IMR-90 (cell line): ENCODE data around the gene ARSA.

ENCODE experiments used
- CEBPB ChIP-seq: IDR thresholded peaks from 2 replicates; pipeline ENCODE4 v1.6.1; 2012; ENCODE audit warnings: low read depth, low read length, improper control_type of control experiment
- MXI1 ChIP-seq: IDR thresholded peaks from 2 replicates; pipeline ENCODE4 v1.6.1; 2012; ENCODE audit warnings: low read depth, mild to moderate bottlenecking, low read length, moderate library complexity, borderline replicate concordance
- POLR2A ChIP-seq: IDR thresholded peaks from 2 replicates; pipeline ENCODE4 v1.6.1; 2012; ENCODE audit warnings: mild to moderate bottlenecking, low read depth, low read length
- RFX5 ChIP-seq: IDR thresholded peaks from 2 replicates; pipeline ENCODE4 v1.8.0; 2012; ENCODE audit warnings: low read depth, mild to moderate bottlenecking, low read length, moderate library complexity
- SMC3 ChIP-seq: fragments of 150-350 bp; IDR thresholded peaks from 2 replicates; pipeline ENCODE4 v1.6.1; 2016; ENCODE audit warnings: low read depth, mild to moderate bottlenecking, antibody characterized with exemption, low read length, moderate library complexity
- TF ChIP-seq, protein P1 (sequence below): conservative IDR thresholded peaks from 2 replicates; pipeline ENCODE4 v1.5.1; 2012; ENCODE audit warnings: mild to moderate bottlenecking, low read depth, low read length, improper control_type of control experiment
- TF ChIP-seq, protein P2 (sequence below): fragments of 150-350 bp; IDR thresholded peaks from 2 replicates; pipeline ENCODE4 v1.6.1; 2016; ENCODE audit warnings: low read depth, mild to moderate bottlenecking, low read length, moderate library complexity, borderline replicate concordance
- TF ChIP-seq, protein P3 (sequence below): fragments of 150-350 bp; IDR thresholded peaks from 2 replicates; pipeline ENCODE4 v1.6.1; 2017; ENCODE audit warnings: mild to moderate bottlenecking, antibody characterized with exemption, low read length, low read depth

DNA sequence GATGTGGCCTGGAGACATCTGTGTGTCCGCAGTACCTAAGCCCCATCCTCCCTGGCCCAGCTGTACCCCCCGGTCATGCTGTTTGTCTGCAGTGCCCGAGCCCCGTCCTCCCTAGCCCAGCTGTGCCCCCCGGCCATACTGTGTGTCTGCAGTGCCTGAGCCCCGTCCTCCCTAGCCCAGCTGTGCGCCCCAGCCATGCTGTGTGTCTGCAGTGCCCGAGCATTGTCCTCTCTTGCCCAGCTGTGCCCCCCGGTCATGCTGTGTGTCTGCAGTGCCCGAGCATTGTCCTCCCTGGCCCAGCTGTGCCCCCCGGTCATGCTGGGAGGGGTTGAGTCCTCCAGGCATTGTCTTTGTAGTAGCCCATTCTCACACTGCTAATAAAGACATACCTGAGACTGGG lies 7.6 kb upstream of the ARSA start:
- TF ChIP-seq, protein P1, sequence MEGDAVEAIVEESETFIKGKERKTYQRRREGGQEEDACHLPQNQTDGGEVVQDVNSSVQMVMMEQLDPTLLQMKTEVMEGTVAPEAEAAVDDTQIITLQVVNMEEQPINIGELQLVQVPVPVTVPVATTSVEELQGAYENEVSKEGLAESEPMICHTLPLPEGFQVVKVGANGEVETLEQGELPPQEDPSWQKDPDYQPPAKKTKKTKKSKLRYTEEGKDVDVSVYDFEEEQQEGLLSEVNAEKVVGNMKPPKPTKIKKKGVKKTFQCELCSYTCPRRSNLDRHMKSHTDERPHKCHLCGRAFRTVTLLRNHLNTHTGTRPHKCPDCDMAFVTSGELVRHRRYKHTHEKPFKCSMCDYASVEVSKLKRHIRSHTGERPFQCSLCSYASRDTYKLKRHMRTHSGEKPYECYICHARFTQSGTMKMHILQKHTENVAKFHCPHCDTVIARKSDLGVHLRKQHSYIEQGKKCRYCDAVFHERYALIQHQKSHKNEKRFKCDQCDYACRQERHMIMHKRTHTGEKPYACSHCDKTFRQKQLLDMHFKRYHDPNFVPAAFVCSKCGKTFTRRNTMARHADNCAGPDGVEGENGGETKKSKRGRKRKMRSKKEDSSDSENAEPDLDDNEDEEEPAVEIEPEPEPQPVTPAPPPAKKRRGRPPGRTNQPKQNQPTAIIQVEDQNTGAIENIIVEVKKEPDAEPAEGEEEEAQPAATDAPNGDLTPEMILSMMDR = no peak
- no peak for TF ChIP-seq POLR2A
- no peak for TF ChIP-seq RFX5
- no peak for TF ChIP-seq CEBPB
- TF ChIP-seq, protein P2, sequence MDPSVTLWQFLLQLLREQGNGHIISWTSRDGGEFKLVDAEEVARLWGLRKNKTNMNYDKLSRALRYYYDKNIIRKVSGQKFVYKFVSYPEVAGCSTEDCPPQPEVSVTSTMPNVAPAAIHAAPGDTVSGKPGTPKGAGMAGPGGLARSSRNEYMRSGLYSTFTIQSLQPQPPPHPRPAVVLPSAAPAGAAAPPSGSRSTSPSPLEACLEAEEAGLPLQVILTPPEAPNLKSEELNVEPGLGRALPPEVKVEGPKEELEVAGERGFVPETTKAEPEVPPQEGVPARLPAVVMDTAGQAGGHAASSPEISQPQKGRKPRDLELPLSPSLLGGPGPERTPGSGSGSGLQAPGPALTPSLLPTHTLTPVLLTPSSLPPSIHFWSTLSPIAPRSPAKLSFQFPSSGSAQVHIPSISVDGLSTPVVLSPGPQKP = no peak
- TF ChIP-seq, protein P3, sequence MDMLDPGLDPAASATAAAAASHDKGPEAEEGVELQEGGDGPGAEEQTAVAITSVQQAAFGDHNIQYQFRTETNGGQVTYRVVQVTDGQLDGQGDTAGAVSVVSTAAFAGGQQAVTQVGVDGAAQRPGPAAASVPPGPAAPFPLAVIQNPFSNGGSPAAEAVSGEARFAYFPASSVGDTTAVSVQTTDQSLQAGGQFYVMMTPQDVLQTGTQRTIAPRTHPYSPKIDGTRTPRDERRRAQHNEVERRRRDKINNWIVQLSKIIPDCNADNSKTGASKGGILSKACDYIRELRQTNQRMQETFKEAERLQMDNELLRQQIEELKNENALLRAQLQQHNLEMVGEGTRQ = no peak
- no peak for TF ChIP-seq MXI1
- no peak for TF ChIP-seq SMC3
